Stimulated activated CD8-positive, alpha-beta memory T cell treated with anti-CD3 and anti-CD28 coated beads, Interleukin-4, amount 100 ng/mL, for 48 hours (primary cell): Measurements from ENCODE around the gene POU2F2.

Experiments
- DNase-seq: peaks from one replicate; pipeline ENCODE4 v3.0.0-alpha.2; 2020

POU2F2 gene

GRCh38 chr19:42078538-42079275 lies 53.5 kb downstream of the POU2F2 start:
- DNase-seq, result no peak

- DNase-seq, result no peak
Measured at GRCh38 chr19:42078058-42078457, 54.2 kb downstream of the POU2F2 start.

- DNase-seq, result peak; percentile 62
Measured at GRCh38 chr19:42076380-42076944, 55.8 kb downstream of the POU2F2 start.

GRCh38 chr19:42075616-42076379 lies 56.4 kb downstream of the POU2F2 start, which contains the start of gene ZNF574:
TSS of gene ZNF574 (plus strand) at chr19:42076166. CDS start at chr19:42078607, 2,441 bp downstream.
- peak; percentile 99 for DNase-seq

- DNase-seq, result no peak
Measured at GRCh38 chr19:42075364-42075615, 57.0 kb downstream of the POU2F2 start.

GRCh38 chr19:42074513-42075363 lies 57.5 kb downstream of the POU2F2 start:
- DNase-seq, result peak; percentile 47

- no peak for DNase-seq
Measured at GRCh38 chr19:42071247-42071646, 61.0 kb downstream of the POU2F2 start.

GRCh38 chr19:42069619-42070351 lies 62.5 kb downstream of the POU2F2 start, which contains the start of gene GRIK5:
TSS of gene GRIK5 (minus strand) at chr19:42070206. CDS start at chr19:42065770, 4,436 bp downstream.
- DNase-seq, result no peak

GRCh38 chr19:42068756-42069571 lies 63.3 kb downstream of the POU2F2 start:
- DNase-seq, result no peak

GRCh38 chr19:42068361-42068755 lies 63.9 kb downstream of the POU2F2 start:
- DNase-seq, result no peak

- no peak for DNase-seq
Measured at GRCh38 chr19:42067315-42067888, 64.8 kb downstream of the POU2F2 start.

GRCh38 chr19:42066075-42066754 lies 66.0 kb downstream of the POU2F2 start:
- no peak for DNase-seq

GRCh38 chr19:42065511-42065910 lies 66.7 kb downstream of the POU2F2 start:
- DNase-seq, result no peak

GRCh38 chr19:42065051-42065450 lies 67.2 kb downstream of the POU2F2 start:
- DNase-seq, result no peak

GRCh38 chr19:42064432-42064831 lies 67.8 kb downstream of the POU2F2 start:
- no peak for DNase-seq

GRCh38 chr19:42062381-42062780 lies 69.9 kb downstream of the POU2F2 start:
- no peak for DNase-seq

- no peak for DNase-seq
Measured at GRCh38 chr19:42060117-42060516, 72.1 kb downstream of the POU2F2 start.

- DNase-seq, result no peak
Measured at GRCh38 chr19:42059196-42059595, 73.0 kb downstream of the POU2F2 start.

GRCh38 chr19:42057846-42058245 lies 74.4 kb downstream of the POU2F2 start:
- no peak for DNase-seq

GRCh38 chr19:42054205-42054604 lies 78.0 kb downstream of the POU2F2 start:
- no peak for DNase-seq
